NCI-H1436 treated with DMSO at 0.1 percent for 48 hours (cell line): Measurements from ENCODE around the gene TLL2.

Experiments
- DNase-seq: peaks from one replicate; lab custom pipeline; 2025; lab: John Stamatoyannopoulos, UW

The TLL2 gene

GRCh38 chr10:96421995-96422394 is 91.7 kb downstream of the TLL2 start:
- no peak for DNase-seq

DNA sequence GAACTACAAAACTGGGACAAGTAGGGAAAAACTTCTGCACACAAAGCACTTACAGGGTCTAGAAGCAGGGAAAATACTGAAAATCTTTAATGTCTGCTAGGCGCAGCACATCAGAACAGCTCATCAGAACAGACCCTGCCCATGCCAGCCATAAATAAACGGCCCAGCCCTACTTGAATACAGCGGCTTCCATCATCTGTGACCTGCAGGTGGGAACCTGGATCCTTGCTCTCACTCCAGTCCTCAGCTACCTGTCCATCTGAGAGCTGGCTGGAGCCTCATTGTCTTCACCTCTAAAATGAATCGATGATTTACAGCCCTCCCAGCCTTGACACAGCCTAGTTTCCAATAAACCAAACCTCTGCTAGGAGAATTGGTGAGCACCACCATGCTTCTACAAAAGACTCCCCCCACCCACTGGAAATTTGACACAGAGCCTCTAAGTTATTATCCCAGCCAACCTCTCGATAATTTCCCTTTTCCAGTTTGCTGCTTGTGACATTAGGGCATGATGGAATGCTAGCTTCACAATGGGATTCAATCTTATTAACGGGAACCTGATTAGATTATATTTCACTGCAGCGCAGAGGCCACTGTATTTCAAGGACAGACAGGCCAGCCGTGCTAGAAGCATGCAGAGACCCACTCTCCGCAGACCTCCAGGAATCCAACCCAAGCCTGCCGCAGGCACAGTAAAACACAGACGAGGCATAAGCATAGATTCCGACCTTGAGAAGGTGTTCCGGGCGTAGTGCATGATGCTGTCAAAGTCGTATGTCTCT is 93.3 kb downstream of the TLL2 start:
- no peak for DNase-seq

- DNase-seq = no peak
Observed at GRCh38 chr10:96419351-96419750, 94.4 kb downstream of the TLL2 start.

DNA sequence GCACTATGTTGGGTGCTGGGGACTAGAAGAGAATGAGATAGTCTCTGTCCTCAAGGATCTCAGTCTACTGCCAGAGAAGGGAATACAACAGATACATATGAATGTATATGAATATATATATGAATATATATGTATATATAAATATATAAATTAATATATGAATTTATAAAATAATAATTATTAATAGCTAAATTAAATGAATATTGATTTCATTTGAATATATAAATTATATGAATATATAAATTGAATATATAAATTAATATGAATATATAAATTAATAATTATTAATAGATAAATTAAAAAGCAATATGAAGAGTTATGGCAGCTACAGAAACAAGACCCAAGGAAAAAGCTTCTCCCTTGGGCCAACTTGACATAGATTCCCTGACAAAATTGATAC is 95.1 kb downstream of the TLL2 start:
- no peak for DNase-seq

GRCh38 chr10:96417441-96417840 is 96.3 kb downstream of the TLL2 start:
- no peak for DNase-seq

DNA sequence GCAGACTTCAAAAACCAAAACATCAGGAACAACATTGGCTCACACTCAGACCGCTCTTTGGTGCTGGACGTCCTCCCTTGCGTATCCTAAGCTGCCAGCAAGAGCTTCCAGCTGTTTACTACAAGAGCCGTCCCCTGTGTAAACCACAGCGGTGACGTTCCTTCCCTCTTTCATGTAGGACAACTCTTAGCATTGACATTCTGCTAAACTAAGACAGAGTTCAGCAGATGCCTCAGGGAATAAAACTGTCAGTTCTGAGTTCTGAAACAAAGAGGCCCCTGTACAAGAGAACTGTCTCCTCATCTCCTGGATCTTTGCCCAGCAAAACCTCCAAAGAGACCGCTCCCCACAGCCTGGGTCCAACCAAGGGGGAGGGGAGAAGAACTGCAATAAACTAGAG is 97.1 kb downstream of the TLL2 start:
- no peak for DNase-seq

- DNase-seq = no peak
Observed at GRCh38 chr10:96415891-96416554, 97.7 kb downstream of the TLL2 start.

GRCh38 chr10:96415150-96415890 is 98.4 kb downstream of the TLL2 start:
- DNase-seq = no peak

DNA sequence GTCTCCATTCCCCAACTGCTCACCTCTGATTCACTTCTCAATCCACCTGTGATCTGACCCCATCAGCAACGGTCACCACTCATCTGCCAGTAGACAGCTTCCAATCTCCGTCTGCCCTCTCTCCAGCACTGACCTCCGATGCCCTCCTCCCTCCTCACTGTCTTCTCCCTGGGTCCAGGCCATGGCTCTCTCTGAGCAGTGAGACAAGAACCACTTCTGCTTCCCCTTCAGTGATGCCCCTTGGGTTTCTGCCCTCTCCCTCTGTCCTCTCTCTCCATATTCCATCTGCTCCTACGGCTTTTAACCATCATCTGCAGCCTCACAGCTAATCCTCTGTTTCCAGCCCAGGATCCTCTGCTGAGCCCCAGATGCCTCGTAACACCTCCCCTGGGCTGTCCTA is 99.4 kb downstream of the TLL2 start:
- no peak for DNase-seq

DNA sequence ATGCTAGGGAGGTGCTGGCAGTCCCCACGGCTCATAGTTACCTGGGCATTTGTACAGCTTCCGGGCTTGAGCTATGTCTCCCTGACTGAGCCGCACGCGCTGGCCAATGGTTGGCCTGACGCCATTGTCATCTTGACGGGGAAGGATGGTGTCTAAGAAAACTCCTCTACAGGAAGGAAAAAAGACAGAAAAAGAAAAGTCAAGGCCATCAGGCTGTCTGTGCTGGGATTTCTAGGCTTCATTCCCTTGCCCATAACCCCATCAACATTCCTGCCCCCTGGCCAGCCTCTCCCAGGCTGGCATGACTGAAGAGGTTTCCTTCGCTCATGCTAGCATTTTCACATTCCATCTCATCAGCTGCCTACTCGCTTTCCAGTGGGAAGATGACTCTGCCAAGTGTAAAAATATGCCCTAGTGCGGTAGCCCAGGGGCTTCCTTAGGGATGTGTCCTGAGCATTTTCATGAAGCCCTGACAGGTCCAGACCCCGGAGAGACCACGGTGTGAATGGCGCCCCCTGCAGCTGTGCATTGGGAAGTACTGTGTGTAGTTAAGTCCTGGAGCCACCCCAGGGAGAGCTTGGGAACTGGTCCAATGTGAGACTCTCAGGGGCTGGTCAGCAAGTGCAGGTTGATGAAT is 100.5 kb downstream of the TLL2 start:
- DNase-seq = no peak

GRCh38 chr10:96411716-96412320 is 101.9 kb downstream of the TLL2 start:
- no peak for DNase-seq

DNA sequence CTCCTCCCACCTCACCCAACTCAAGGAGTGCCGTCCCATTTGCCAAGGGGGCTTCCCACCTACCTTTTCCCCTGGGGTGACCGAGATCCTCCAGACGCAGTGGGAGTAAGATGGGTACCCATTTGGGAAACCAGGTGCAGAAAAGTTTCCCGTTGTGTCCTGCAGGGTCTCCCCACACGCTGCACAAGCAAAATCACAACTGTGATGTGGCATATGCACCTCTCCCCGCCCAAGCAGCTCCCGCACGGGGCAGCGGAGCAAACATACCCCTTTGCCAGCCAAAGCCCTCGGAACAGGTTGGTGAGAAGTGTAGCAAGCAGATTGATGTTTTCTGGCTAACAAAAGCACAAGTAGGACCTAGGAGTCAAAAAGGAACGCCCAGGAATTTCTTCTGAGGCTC is 103.4 kb downstream of the TLL2 start:
- no peak for DNase-seq

GRCh38 chr10:96408201-96408600 is 105.5 kb downstream of the TLL2 start:
- DNase-seq = no peak

- no peak for DNase-seq
Observed at GRCh38 chr10:96407560-96408069, 106.1 kb downstream of the TLL2 start.

DNA sequence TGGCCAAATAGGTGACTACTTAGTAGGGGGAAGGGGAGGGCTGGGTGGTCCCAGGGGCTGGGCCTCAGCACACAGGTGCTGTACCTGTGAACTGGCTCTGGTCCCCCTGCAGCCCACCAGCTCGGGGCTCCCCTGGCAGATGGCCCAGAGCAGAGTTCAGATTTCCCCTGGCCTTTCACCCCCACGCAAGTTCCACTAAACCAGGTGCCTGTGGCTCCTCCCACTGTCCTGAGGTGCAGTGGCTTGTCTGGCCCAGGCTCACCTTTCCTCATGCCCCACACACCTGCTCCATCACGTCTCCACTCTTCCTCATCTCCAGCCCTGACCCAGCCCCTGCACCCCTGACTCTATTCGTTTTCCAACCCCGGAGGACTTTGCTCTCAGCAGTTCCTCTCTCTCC is 107.6 kb downstream of the TLL2 start:
- DNase-seq = no peak

GRCh38 chr10:96402417-96403305 is 111.1 kb downstream of the TLL2 start:
- DNase-seq = no peak

- no peak for DNase-seq
Observed at GRCh38 chr10:96401036-96401435, 112.7 kb downstream of the TLL2 start.

DNA sequence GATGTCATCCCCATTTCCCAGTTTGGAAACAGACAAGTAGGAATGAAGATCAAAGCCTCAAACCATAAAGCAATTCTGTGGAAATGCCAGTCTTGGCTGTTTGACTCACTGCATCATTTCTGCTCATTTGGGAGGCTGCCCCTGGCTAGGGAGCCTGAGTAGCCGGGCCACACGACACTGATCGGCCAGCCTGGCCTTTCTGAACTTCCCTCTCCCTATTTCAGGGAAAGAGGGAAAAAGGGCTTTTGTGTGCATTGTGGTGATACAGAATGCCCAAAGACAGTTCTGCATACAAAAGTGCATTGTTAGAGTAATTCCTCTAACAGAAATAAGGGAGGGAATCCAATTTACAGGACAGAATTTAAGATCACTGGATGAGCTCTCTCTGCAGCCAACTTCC is 113.3 kb downstream of the TLL2 start:
- no peak for DNase-seq

GRCh38 chr10:96397902-96398301 is 115.8 kb downstream of the TLL2 start:
- DNase-seq = no peak

DNA sequence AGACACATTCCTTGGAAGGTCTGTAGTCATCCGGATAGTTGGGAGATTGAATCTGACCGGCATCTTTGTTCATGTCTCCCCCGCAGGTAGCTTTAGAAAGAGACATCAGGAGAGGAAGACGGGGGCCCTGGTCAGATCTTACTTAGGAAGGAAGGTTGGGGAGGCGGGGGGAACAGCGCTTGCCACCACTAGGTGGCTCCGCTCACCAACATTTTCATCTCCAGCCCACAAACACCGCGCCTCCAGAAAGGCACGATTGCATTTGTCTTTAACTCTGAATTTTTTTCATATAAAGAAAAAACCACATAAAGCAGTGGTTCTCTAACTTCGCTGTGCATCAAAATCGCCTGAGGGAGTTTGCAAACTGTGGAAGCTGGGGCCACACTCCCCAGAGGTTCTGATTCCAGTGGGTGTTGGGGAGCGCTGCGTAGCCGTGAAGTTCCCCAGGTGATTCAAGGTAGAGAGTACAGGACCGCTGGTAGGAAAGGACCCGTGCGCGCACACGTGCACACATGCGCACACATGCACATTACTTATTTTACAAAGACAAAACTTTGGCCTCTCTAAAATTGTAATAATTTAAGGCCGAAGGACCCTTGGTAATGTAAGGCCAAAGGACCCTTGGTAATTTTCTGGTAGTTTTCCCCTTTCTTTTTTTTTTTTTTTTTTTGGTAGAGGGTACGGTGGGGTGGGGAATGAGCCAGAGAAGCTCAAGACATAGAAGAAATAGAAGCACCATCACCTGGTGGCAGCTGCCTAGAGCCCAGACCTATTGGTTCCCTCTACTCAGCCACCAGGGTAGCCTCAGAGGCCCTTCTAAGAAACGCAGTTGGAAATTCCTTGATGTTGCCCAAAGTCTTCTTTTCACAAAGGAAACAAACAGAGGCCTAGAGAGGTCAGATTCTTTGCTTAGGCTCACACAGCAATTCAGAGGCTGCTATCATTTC is 117.5 kb downstream of the TLL2 start:
- DNase-seq = no peak
